ENCODE measurements around the gene PLCB1.

Gene PLCB1

DNA sequence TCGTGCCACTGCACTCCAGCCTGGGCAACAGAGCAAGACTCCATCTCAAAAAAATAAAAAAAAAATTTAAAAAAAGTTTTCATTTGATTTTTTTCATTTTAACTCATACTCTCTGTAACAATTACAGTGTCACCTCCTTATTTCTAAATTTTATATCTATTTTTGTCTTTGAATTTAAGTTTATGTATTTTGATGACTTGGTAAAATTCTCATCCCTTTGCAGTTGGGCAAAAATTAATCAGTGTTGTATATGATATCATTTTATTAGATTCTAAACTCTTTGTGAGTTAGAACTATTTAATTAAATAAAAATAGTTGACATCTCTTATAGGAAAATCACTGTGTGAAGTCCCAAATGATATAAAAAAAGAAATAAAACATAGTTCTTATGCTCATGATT is 270.7 kb downstream of the PLCB1 start:
- H3K4me3 ChIP-seq (ENCODE audit: insufficient read depth, low read depth, low read length): no peak overlapping the region
- no peak overlapping the region for H3K27ac ChIP-seq (ENCODE audit: insufficient read depth, low read depth, low read length, poor library complexity, severe bottlenecking)
- WGBS, 2 experiments: 86 to 100% methylated on average over 1 of the region's 1 CpG
- no peaks in the 10 kb centered on the region for H3K27me3 ChIP-seq (ENCODE audit: control insufficient read depth, insufficient read depth, low read length, poor library complexity, severe bottlenecking)
- H3K9me3 ChIP-seq (ENCODE audit: control insufficient read depth, low read length): no peaks in the 10 kb centered on the region
- H3K4me1 ChIP-seq (ENCODE audit: control insufficient read depth, insufficient read depth, low read length): no peaks in the 10 kb centered on the region
- no peaks in the 10 kb centered on the region for H3K36me3 ChIP-seq (ENCODE audit: control insufficient read depth, insufficient read depth, low read length)

DNA sequence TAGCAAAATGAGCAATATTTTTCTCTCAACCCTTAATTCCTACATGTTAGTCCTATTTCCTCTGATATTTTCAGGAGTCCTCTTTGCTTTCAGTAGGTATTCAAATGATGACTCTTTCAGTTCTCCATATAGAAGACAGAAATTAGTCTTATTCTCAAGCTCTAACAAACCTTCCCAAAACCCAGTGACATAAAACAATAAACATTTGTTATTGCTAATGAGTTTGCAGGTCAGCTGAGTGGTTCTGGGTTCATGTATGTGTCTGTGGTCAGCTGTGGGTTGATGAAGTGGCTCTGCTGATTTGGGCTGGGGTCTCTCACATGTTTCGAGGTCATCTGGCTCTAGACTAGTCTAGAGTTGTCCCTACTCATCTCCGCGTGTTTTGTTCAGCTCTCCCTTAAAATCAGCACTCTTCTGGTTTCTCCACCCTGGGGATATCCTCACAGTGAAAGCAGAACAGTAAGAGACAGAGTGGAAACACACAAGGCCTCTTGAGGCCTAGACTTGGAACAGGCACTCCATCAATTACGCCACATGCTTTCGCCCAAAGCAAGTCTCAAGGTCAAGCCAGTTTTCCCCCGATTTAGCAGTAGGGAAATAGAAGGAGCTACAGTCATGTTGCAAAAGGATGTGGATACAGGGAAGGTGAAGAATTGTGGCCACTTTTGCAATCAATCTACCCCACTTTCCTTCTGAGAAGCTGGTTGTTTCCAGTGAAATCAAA is 273.0 kb downstream of the PLCB1 start:
- Histone ChIP-seq H3K36me3 (ENCODE audit: control insufficient read depth, insufficient read depth, low read length) (no peaks in the 10 kb centered on the region), H3K9me3 (ENCODE audit: control insufficient read depth, low read length) (no peaks in the 10 kb centered on the region), H3K4me1 (ENCODE audit: control insufficient read depth, insufficient read depth, low read length) (no peaks in the 10 kb centered on the region), H3K27ac (ENCODE audit: insufficient read depth, low read depth, low read length, poor library complexity, severe bottlenecking) (no peak overlapping the region), H3K27me3 (ENCODE audit: control insufficient read depth, insufficient read depth, low read length, poor library complexity, severe bottlenecking) (no peaks in the 10 kb centered on the region), H3K4me3 (ENCODE audit: insufficient read depth, low read depth, low read length) (no peak overlapping the region)
- WGBS, 2 experiments: 78 to 79% methylated on average over 6 of the region's 6 CpGs

DNA sequence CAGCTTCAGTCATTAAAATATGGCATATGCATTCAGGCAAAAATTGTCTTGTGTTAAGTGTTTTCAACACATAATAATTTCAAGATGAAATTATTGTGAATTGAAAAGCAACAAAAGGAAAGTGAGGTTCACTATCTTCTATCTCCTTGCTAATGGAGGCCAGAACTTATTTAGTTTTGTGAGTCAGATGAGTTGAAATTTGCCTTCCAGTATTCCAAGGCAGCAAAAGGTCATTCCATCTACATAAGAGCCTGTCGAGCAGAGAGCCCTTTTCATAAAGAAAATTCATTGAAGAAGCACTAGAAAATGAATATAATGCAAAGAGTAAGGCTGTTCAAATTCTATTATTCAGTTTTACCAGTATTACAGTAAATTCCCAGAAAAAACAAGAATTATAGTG is 274.3 kb downstream of the PLCB1 start:
- Histone ChIP-seq H3K36me3 (ENCODE audit: control insufficient read depth, insufficient read depth, low read length) (no peaks in the 10 kb centered on the region), H3K4me3 (ENCODE audit: insufficient read depth, low read depth, low read length) (no peak overlapping the region), H3K27me3 (ENCODE audit: control insufficient read depth, insufficient read depth, low read length, poor library complexity, severe bottlenecking) (no peaks in the 10 kb centered on the region), H3K9me3 (ENCODE audit: control insufficient read depth, low read length) (no peaks in the 10 kb centered on the region), H3K4me1 (ENCODE audit: control insufficient read depth, insufficient read depth, low read length) (no peaks in the 10 kb centered on the region), H3K27ac (ENCODE audit: insufficient read depth, low read depth, low read length, poor library complexity, severe bottlenecking) (no peak overlapping the region)
- 82% methylated on average over 1 of the region's 1 CpG; no CpG with 5 or more reads in 1 of the 2 experiments for WGBS, 2 experiments

- H3K27ac ChIP-seq (ENCODE audit: insufficient read depth, low read depth, low read length, poor library complexity, severe bottlenecking): no peak overlapping the region
- WGBS, 2 experiments: 67 to 98% methylated on average over 1 to 4 of the region's 4 CpGs
- H3K4me1 ChIP-seq (ENCODE audit: control insufficient read depth, insufficient read depth, low read length): no peaks in the 10 kb centered on the region
- no peaks in the 10 kb centered on the region for H3K36me3 ChIP-seq (ENCODE audit: control insufficient read depth, insufficient read depth, low read length)
- H3K4me3 ChIP-seq (ENCODE audit: insufficient read depth, low read depth, low read length): no peak overlapping the region
- H3K9me3 ChIP-seq (ENCODE audit: control insufficient read depth, low read length): no peaks in the 10 kb centered on the region
- no peaks in the 10 kb centered on the region for H3K27me3 ChIP-seq (ENCODE audit: control insufficient read depth, insufficient read depth, low read length, poor library complexity, severe bottlenecking)
Measured at GRCh38 chr20:8408587-8409307, 276.7 kb downstream of the PLCB1 start.

GRCh38 chr20:8413691-8414090 is 281.6 kb downstream of the PLCB1 start:
- Histone ChIP-seq H3K9me3 (ENCODE audit: control insufficient read depth, low read length) (no peaks in the 10 kb centered on the region), H3K27me3 (ENCODE audit: control insufficient read depth, insufficient read depth, low read length, poor library complexity, severe bottlenecking) (no peaks in the 10 kb centered on the region), H3K4me3 (ENCODE audit: insufficient read depth, low read depth, low read length) (no peak overlapping the region), H3K36me3 (ENCODE audit: control insufficient read depth, insufficient read depth, low read length) (no peaks in the 10 kb centered on the region), H3K4me1 (ENCODE audit: control insufficient read depth, insufficient read depth, low read length) (no peaks in the 10 kb centered on the region), H3K27ac (ENCODE audit: insufficient read depth, low read depth, low read length, poor library complexity, severe bottlenecking) (no peak overlapping the region)
- WGBS, 2 experiments: 87 to 98% methylated on average over 1 to 2 of the region's 2 CpGs

DNA sequence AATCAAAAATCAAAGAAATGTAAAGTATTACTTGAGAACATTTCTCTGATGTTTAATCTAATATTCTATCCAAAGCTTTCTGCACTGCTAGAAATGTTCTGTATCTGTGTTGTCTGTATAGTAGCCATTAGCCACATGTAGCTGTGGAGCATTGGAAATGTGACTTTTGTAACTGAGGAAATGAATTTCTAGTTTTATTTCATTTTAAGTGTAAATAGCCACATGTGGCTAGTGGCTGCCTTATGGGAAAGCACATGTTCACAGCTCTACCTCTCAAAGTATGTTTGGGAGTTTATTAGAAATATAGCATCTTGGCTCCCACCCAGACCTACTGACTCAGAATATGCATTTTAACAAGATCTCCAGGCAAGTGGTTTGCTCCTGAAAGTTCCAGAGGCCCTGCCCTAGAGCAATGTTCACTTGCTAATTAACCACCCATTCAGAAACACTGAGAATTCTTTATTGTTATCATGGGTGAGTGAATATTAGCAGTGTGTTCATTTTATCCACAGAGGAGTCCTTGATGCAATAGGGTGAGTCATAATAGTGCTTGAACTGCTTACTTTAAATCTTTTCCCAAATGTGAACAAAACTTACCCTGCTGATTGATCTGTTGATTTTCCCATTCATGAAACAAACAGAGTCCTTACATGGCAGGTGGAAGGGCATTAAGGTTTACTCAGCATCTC is 282.7 kb downstream of the PLCB1 start:
- Histone ChIP-seq H3K4me3 (ENCODE audit: insufficient read depth, low read depth, low read length) (no peak overlapping the region), H3K27ac (ENCODE audit: insufficient read depth, low read depth, low read length, poor library complexity, severe bottlenecking) (no peak overlapping the region), H3K36me3 (ENCODE audit: control insufficient read depth, insufficient read depth, low read length) (no peaks in the 10 kb centered on the region), H3K4me1 (ENCODE audit: control insufficient read depth, insufficient read depth, low read length) (no peaks in the 10 kb centered on the region), H3K9me3 (ENCODE audit: control insufficient read depth, low read length) (no peaks in the 10 kb centered on the region), H3K27me3 (ENCODE audit: control insufficient read depth, insufficient read depth, low read length, poor library complexity, severe bottlenecking) (no peaks in the 10 kb centered on the region)

- H3K4me3 ChIP-seq (ENCODE audit: insufficient read depth, low read depth, low read length): no peak overlapping the region
- H3K27ac ChIP-seq (ENCODE audit: insufficient read depth, low read depth, low read length, poor library complexity, severe bottlenecking): no peak overlapping the region
- no peaks in the 10 kb centered on the region for H3K9me3 ChIP-seq (ENCODE audit: control insufficient read depth, low read length)
- H3K36me3 ChIP-seq (ENCODE audit: control insufficient read depth, insufficient read depth, low read length): no peaks in the 10 kb centered on the region
- WGBS, 2 experiments: 91 to 96% methylated on average over 2 of the region's 2 CpGs
- H3K4me1 ChIP-seq (ENCODE audit: control insufficient read depth, insufficient read depth, low read length): no peaks in the 10 kb centered on the region
- no peaks in the 10 kb centered on the region for H3K27me3 ChIP-seq (ENCODE audit: control insufficient read depth, insufficient read depth, low read length, poor library complexity, severe bottlenecking)
Measured at GRCh38 chr20:8421981-8422380, 289.9 kb downstream of the PLCB1 start.

DNA sequence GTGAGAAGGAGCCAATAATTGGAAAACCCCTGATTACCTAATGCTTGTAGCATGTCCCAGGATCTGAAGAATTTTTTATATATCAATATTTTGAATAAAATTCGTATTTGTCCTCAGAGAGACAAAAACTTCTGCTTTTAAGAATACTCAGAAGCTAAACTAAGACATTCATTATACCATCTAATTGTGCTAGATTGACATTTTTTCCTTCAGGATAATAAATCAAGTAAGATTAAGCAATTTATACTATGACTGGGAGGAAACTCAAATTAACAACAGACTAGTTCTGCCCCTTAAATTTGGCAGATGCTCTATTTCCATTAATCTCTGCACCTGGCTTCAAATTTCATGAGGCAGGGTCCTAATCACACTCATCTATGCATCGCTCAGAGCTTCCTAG is 291.4 kb downstream of the PLCB1 start:
- 80 to 100% methylated on average over 1 of the region's 2 CpGs for WGBS, 2 experiments
- no peaks in the 10 kb centered on the region for H3K9me3 ChIP-seq (ENCODE audit: control insufficient read depth, low read length)
- H3K4me1 ChIP-seq (ENCODE audit: control insufficient read depth, insufficient read depth, low read length): no peaks in the 10 kb centered on the region
- H3K27me3 ChIP-seq (ENCODE audit: control insufficient read depth, insufficient read depth, low read length, poor library complexity, severe bottlenecking): no peaks in the 10 kb centered on the region
- H3K36me3 ChIP-seq (ENCODE audit: control insufficient read depth, insufficient read depth, low read length): no peaks in the 10 kb centered on the region
- H3K4me3 ChIP-seq (ENCODE audit: insufficient read depth, low read depth, low read length): no peak overlapping the region
- H3K27ac ChIP-seq (ENCODE audit: insufficient read depth, low read depth, low read length, poor library complexity, severe bottlenecking): no peak overlapping the region

GRCh38 chr20:8424010-8424409 is 291.9 kb downstream of the PLCB1 start:
- Histone ChIP-seq H3K4me3 (ENCODE audit: insufficient read depth, low read depth, low read length) (no peak overlapping the region), H3K9me3 (ENCODE audit: control insufficient read depth, low read length) (no peaks in the 10 kb centered on the region), H3K27ac (ENCODE audit: insufficient read depth, low read depth, low read length, poor library complexity, severe bottlenecking) (no peak overlapping the region), H3K27me3 (ENCODE audit: control insufficient read depth, insufficient read depth, low read length, poor library complexity, severe bottlenecking) (no peaks in the 10 kb centered on the region), H3K36me3 (ENCODE audit: control insufficient read depth, insufficient read depth, low read length) (no peaks in the 10 kb centered on the region), H3K4me1 (ENCODE audit: control insufficient read depth, insufficient read depth, low read length) (no peaks in the 10 kb centered on the region)
- 89 to 94% methylated on average over 2 of the region's 2 CpGs for WGBS, 2 experiments

DNA sequence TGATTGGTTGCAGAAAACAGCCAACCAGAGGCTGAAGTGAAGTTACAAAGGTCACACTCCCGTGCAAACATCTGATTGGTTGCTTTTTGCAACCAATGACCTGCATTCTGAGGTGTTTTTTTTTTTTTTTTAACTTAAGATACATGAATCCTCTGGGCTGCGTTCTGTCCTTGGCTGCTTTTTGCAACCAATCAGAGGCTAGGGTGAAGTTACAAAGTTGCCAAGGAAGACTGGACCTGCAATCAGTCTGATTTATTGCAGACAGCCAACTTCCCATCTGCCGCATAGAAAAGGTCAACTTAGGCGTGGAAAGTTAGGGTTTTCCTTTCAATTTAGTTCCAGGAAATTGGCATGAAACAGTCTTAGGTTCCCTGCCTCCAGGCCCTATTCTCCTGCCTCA is 292.9 kb downstream of the PLCB1 start:
- Histone ChIP-seq H3K4me3 (ENCODE audit: insufficient read depth, low read depth, low read length) (no peak overlapping the region), H3K27ac (ENCODE audit: insufficient read depth, low read depth, low read length, poor library complexity, severe bottlenecking) (no peak overlapping the region), H3K4me1 (ENCODE audit: control insufficient read depth, insufficient read depth, low read length) (no peaks in the 10 kb centered on the region), H3K9me3 (ENCODE audit: control insufficient read depth, low read length) (no peaks in the 10 kb centered on the region), H3K36me3 (ENCODE audit: control insufficient read depth, insufficient read depth, low read length) (no peaks in the 10 kb centered on the region), H3K27me3 (ENCODE audit: control insufficient read depth, insufficient read depth, low read length, poor library complexity, severe bottlenecking) (no peaks in the 10 kb centered on the region)
- WGBS, 2 experiments: 87 to 94% methylated on average over 4 of the region's 4 CpGs
